Stromal cell of bone marrow (primary cell): ENCODE results near the gene KRTAP10-1.
A peak's percentile ranks its signal among the peaks of the same experiment; 100 is the strongest.

ENCODE experiments used
- DNase-seq: peaks from one replicate; pipeline ENCODE4 v3.0.0-alpha.2; 2012; ENCODE audit warnings: low read depth

Gene KRTAP10-1

DNA sequence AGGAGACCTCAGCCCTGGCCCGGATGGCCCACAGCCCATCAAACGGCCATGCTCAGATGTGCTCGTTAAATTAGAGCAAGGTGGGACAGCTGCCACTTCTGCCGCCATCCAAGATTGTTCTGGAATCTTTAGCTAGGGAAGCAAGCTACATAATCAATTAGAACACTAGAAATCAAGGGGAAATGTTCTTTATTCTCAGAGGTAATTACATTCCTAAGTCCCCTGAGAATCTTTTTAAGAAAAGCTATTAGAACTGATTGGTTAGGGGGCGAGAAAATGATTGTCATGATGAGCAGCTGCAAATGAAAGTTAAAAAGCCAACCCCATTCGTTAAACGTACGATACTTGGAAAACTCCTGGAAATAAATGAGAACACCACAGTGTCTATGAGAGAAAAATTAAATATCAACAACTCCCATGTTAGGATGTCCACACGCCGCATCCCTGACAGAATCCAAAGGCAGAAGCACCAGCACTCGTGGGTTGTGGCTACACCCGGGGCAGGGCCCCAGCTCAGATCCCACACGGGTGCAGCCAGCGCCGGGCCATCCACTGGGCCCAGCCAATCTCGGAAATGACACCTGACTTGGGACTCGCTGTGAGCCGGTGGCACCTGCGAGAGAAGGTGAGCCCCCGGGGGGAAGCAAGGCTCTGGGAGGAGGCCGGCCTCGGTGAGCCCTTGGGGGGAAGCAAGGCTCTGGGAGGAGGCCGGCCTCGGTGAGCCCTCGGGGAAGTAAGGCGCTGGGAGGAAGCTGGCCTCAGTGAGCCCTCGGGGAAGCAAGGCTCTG lies 37.6 kb downstream of the KRTAP10-1 start:
- DNase-seq: no peak

GRCh38 chr21:44500111-44500510 lies 39.9 kb downstream of the KRTAP10-1 start:
- DNase-seq: no peak

DNA sequence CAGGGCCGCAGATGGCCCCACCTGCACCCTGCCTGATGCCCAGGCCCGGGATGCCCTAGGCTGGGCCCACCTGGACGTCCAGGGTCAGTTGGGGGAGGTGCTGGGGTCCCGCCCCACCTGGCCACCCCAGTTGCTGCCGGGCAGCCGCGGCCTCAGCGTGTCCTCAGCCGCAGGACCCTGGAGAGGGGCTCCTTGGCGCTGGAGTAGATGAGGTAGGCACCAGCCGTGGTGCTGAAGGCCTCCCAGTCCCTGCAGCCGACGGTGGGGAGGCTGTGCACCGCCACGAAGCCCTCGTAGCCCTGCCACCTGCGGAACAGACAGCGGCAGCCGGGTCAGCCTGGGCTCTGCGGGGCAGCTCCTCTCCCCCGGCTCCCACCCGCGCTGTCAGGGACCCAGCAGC lies 40.4 kb downstream of the KRTAP10-1 start:
- no peak for DNase-seq

DNA sequence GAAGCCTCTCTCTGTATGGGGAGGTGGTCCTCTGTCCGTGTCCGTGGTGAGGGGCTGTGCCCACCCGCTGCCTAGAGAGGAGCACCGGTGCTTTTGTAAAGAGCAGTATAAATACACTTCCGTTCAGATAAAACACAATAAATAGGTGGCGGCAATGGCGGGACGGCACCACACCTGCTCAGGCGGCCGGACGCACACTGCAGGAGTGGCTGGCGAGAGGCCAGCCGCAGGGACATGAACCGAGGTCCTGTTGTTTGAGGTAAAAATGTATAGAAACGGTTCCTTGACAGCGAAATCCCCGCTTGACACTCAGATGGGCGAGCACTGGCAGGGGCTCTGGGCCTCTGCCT lies 40.8 kb downstream of the KRTAP10-1 start:
- no peak for DNase-seq

GRCh38 chr21:44498280-44499210 lies 41.5 kb downstream of the KRTAP10-1 start:
- DNase-seq: no peak

GRCh38 chr21:44497703-44498126 lies 42.3 kb downstream of the KRTAP10-1 start:
- DNase-seq: peak; percentile 9

DNA sequence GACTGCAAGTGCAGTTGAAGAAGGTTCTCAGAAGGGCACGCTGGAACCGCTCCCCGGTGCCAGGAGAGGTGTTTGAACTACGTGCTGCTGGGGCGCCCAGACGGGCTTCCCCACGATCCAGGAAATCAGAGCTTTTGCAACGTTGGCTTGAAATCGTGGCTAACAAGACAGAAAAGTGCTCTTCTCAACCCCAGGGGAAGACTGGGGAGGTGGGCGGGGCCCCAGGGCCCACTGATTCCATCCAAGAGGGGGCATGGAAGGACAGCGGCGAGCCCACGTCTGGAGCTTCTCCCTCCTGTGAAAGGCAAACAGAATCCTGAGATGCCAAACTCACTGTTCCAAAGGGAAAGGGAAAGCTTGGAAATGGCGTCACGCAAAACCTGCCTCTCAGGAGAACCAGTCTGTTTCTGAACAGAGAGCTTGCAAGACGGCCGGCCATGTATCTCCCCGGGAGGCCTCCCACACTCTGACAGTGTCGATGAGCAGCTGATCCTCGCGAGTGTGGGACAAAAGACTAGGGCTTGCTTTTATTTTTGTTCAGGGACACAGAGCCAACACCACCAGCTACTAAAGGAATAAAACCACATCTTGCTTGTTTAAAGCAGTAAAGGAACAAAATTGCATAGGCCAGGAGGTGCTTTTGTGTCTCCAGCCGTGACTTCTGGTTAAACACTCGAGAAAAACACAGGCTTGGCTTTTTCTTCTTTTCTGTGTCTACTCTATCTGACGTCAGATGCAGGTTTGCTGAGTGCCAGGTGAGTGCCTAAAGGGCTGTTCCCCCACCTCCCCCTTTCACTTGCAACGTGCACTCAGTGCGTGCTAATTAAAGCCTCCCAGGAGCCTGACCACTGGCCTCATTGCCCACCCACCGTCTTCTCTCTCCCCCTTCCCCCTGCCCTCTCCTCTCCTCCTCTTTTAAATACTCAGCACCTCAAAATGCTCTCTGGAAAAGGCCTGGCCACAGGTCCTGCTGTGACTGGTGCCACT lies 43.1 kb downstream of the KRTAP10-1 start:
- DNase-seq: no peak

- no peak for DNase-seq
Measured at GRCh38 chr21:44495611-44496563, 44.1 kb downstream of the KRTAP10-1 start.

DNA sequence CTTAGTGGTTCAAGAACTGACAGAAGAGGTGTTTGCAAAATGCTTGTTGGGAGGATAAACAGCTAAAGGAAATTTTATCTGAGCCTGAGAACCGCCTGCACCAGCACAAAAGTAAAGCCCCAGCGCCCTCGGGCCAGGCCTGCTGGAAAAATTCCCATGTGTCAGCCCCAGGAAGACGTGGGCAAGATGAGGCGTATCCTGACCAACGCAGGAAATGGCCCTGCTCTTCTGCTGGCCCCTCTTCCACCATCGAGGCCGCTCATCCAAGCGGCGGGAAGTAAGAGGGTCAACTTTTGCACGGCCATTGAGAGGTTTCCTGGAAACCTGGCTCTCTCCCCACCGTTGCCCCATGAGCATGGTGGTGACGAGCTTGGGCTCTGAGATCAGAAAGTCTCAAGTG lies 45.0 kb downstream of the KRTAP10-1 start:
- DNase-seq: no peak

DNA sequence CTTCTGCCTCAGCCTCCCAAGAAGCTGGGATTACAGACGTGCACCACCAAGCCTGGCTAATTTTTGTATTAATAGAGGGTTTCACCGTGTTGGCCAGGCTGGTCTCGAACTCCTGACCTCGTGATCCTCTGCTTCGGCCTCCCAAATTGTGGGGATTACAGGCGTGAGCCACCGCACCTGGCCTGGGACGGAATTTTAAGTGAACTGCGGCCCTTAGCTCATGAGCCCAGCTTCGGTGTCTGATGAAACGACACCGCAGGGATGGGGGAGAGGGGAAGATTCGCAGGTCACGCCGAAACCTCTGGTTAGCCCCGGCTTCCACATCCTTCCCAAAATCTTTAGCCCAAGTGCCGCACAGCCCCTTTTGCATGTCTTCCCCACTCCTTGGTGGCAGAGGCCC lies 45.6 kb downstream of the KRTAP10-1 start:
- no peak for DNase-seq

GRCh38 chr21:44492567-44493385 lies 47.2 kb downstream of the KRTAP10-1 start:
- no peak for DNase-seq

DNA sequence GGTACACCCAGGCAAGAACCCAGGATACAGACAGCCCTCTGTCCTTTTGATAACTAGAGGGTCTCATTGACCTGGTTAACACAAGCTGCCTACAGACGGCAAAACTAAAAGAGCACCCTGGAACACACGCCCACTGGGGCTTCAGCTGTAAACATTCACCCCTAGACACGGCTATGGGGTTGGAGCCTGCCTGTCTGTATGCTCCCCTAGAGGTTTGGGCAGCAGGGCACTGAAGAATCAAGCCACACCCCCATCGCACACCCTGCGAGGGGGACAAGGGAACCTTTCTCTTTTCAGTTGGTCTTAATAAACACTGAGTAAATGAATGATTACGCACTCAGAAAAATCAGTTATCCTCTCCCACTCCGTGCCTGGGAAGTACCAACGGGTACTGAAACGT lies 49.2 kb downstream of the KRTAP10-1 start:
- no peak for DNase-seq

- no peak for DNase-seq
Measured at GRCh38 chr21:44490405-44490804, 49.6 kb downstream of the KRTAP10-1 start.

GRCh38 chr21:44489962-44490361 lies 50.0 kb downstream of the KRTAP10-1 start:
- no peak for DNase-seq
